ENCODE data around the gene MTFP1. TPM values are rescaled to one million over a fixed set of nuclear protein-coding genes. Genes with fewer than 3 reads are reported as not detected.

MTFP1 gene
- total RNA-seq, 1 experiment from 2014 or later, result 18.5 TPM

DNA sequence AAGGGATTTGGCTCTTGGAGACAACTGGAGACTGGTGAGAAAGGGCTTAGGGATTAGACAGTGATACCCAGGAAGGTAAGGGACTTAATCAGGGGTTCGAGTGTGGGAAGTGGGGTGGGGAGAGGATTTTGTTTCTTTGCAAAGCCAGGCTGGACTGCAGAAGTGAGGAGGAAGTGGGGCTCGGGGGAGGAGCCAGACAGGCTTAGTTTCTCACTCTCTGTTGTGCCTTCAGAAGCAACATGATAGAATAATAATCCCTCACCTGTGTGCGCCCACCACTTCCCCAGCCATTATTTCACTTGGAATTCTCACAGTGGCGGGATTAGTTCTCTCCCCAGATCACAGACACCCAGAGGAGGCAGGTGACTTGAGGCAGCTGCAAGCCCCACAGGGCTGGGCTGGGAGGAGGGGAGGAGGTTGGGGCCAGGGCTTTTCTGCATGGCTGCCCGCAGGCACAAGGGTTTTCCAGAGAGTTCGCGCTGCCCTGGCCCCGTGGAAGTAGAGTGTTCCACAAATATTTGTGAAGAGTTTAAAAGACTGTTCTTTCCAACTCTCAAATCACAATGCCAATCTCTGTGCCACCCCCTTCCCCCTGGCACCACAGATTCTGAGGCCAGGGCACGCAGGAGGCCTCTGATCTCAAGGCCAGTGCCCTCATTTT lies 32.8 kb upstream of the MTFP1 start:
- no peaks in the 10 kb centered on the region for H4K20me1 ChIP-seq (ENCODE audit: insufficient read depth)
- peaks cover 24% of the 10 kb centered on the region for H3K4me1 ChIP-seq (replicated peaks; ENCODE audit: insufficient read depth)
- H3K4me2 ChIP-seq, result no peak overlapping the region
- H3K27me3 ChIP-seq (ENCODE audit: insufficient read depth, low read depth), result no peaks in the 10 kb centered on the region
- TF ChIP-seq, protein P1, sequence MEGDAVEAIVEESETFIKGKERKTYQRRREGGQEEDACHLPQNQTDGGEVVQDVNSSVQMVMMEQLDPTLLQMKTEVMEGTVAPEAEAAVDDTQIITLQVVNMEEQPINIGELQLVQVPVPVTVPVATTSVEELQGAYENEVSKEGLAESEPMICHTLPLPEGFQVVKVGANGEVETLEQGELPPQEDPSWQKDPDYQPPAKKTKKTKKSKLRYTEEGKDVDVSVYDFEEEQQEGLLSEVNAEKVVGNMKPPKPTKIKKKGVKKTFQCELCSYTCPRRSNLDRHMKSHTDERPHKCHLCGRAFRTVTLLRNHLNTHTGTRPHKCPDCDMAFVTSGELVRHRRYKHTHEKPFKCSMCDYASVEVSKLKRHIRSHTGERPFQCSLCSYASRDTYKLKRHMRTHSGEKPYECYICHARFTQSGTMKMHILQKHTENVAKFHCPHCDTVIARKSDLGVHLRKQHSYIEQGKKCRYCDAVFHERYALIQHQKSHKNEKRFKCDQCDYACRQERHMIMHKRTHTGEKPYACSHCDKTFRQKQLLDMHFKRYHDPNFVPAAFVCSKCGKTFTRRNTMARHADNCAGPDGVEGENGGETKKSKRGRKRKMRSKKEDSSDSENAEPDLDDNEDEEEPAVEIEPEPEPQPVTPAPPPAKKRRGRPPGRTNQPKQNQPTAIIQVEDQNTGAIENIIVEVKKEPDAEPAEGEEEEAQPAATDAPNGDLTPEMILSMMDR (conservative IDR thresholded peaks at IDR 0.05), result no peak
- TF ChIP-seq EZH2 (IDR thresholded peaks at IDR 0.05; ENCODE audit: low read depth), result no peak
- H3K4me3 ChIP-seq, result no peak overlapping the region
- H3K36me3 ChIP-seq (ENCODE audit: low read depth), result no peaks in the 10 kb centered on the region
- no peak overlapping the region for H2AFZ ChIP-seq
- DNase-seq, result no peak
- H3K79me2 ChIP-seq (ENCODE audit: low read depth), result peaks cover 15% of the 10 kb centered on the region
- H3K9me3 ChIP-seq (ENCODE audit: insufficient read depth, low read depth), result no peaks in the 10 kb centered on the region
- BruUV-seq (replicated peaks), result no TSS peak
- CTCF ChIA-PET, result interaction anchor here (1.0 to 2.2 kb wide), 2 partner anchors 34 to 363 kb away, joined by 4 to 8 read pairs; partner anchors contain the start of gene MTFP1
- intact Hi-C loops (cut with micrococcal nuclease; ENCODE audit: unreplicated experiment), result loop anchor here (10.0 kb wide), 1 partner anchor 288 kb away; no protein-coding TSS in a partner anchor
- H3K9me2 ChIP-seq (ENCODE audit: insufficient read depth), result no peaks in the 10 kb centered on the region
- POLR2A ChIA-PET (ENCODE audit: unreplicated experiment), result interaction anchor here (0.7 kb wide), 1 partner anchor 66 kb away, joined by 5 read pairs; the partner anchor contains the start of gene TBC1D10A
- no peak overlapping the region for H3K27ac ChIP-seq
- H3F3A ChIP-seq (ENCODE audit: insufficient read depth, low read depth), result peaks cover 18% of the 10 kb centered on the region; the same call in 1 of the 2 replicates

DNA sequence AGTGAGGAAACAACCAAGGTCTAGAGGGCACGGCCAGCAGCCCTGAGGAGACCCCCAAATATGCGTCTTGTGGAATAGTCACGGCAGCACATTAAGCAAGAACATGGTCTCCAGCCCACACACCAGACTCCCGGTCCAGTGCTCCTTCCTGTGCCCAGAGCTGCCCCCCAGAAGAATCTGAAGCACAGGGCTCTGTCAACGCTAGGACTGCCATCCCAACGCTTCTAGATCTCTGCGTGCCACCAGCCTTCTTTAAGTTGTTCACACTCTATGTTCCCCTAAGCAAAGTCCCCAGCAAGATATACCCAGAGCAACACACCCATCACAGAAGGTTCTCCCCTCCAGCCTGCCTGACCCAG lies 32.3 kb upstream of the MTFP1 start:
- Histone ChIP-seq H3K79me2 (ENCODE audit: low read depth) (peaks cover 20% of the 10 kb centered on the region), H3K4me1 (replicated peaks; ENCODE audit: insufficient read depth) (peaks cover 29% of the 10 kb centered on the region), H3K27ac (no peak overlapping the region), H3K36me3 (ENCODE audit: low read depth) (no peaks in the 10 kb centered on the region), H3K4me3 (no peak overlapping the region), H3K4me2 (no peak overlapping the region), H3K9me2 (ENCODE audit: insufficient read depth) (no peaks in the 10 kb centered on the region), H2AFZ (no peak overlapping the region), H3K27me3 (ENCODE audit: insufficient read depth, low read depth) (no peaks in the 10 kb centered on the region), H3F3A (ENCODE audit: insufficient read depth, low read depth) (peaks cover 18% of the 10 kb centered on the region; the same call in 1 of the 2 replicates), H4K20me1 (ENCODE audit: insufficient read depth) (no peaks in the 10 kb centered on the region; the same call in 1 of the 2 replicates), H3K9me3 (ENCODE audit: insufficient read depth, low read depth) (no peaks in the 10 kb centered on the region)
- ChIA-PET POLR2A (ENCODE audit: unreplicated experiment) (no interaction called here), CTCF (no interaction called here)
- intact Hi-C loops (cut with micrococcal nuclease; ENCODE audit: unreplicated experiment), result loop anchor here (10.0 kb wide), 1 partner anchor 288 kb away; no protein-coding TSS in a partner anchor
- no TSS peak for BruUV-seq (replicated peaks)
- DNase-seq, result no peak
- TF ChIP-seq, protein P1 (conservative IDR thresholded peaks at IDR 0.05), result no peak
- no peak for TF ChIP-seq EZH2 (IDR thresholded peaks at IDR 0.05; ENCODE audit: low read depth)

DNA sequence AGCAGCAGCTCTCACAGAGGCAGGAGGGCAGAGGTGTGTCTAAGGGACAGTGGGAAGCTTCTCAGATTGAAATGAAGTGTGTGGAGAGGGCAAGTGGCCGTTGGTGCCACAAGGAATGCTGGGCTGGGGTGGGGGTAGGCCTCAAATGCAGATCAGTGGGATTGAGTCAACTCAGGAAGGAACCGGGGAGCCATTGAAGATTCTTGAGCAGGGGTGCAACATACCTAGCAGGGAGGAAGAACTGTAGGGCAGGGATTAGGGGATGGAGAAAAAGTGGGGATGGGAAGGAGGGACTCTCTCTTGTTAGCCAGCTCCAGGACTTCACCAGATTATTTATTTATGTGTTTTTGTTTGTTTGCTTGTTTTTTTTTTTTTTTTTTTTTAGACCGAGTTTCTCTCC lies 31.7 kb upstream of the MTFP1 start:
- Histone ChIP-seq H3K36me3 (ENCODE audit: low read depth) (no peaks in the 10 kb centered on the region), H3K9me3 (ENCODE audit: insufficient read depth, low read depth) (no peaks in the 10 kb centered on the region), H2AFZ (no peak overlapping the region), H3K79me2 (ENCODE audit: low read depth) (peaks cover 26% of the 10 kb centered on the region), H3F3A (ENCODE audit: insufficient read depth, low read depth) (peaks cover 14% of the 10 kb centered on the region; the same call in 1 of the 2 replicates), H3K4me1 (replicated peaks; ENCODE audit: insufficient read depth) (peaks cover 35% of the 10 kb centered on the region), H3K4me3 (no peak overlapping the region), H3K27me3 (ENCODE audit: insufficient read depth, low read depth) (no peaks in the 10 kb centered on the region), H3K4me2 (no peak overlapping the region), H4K20me1 (ENCODE audit: insufficient read depth) (no peaks in the 10 kb centered on the region; the same call in 1 of the 2 replicates), H3K9me2 (ENCODE audit: insufficient read depth) (no peaks in the 10 kb centered on the region), H3K27ac (no peak overlapping the region)
- CTCF ChIA-PET, result interaction anchor here (0.8 kb wide), 1 partner anchor 30 kb away, joined by 3 read pairs; no protein-coding TSS in a partner anchor
- no peak for DNase-seq
- POLR2A ChIA-PET (ENCODE audit: unreplicated experiment), result no interaction called here
- no TSS peak for BruUV-seq (replicated peaks)
- intact Hi-C loops (cut with micrococcal nuclease; ENCODE audit: unreplicated experiment), result loop anchor here (10.0 kb wide), 1 partner anchor 289 kb away; no protein-coding TSS in a partner anchor
- TF ChIP-seq EZH2 (IDR thresholded peaks at IDR 0.05; ENCODE audit: low read depth), result no peak
- TF ChIP-seq, protein P1 (conservative IDR thresholded peaks at IDR 0.05), result no peak
